PC-3 (cell line): ENCODE results near the gene CGB8. TPM values are rescaled to one million over a fixed set of nuclear protein-coding genes. Genes with fewer than 3 reads are reported as not detected.
A peak's percentile ranks its signal among the peaks of the same experiment; 100 is the strongest.

Source experiments
- ATAC-seq: fragments of 200-7000 bp; cut with Tn5 transposase; 2 replicates; pipeline ENCODE4 v1.9.1; 2020; ENCODE audit warnings: mild to moderate bottlenecking, moderate library complexity
- BruUV-seq: library from RNA; stranded (reverse); fragments of 400-500 nt; replicated peaks from 2 replicates; lab custom pipeline; 2021; lab: Mats Ljungman, UMichigan
- CTCF ChIA-PET: fragments of 300-600 bp; sonication (Branson Sonifier 250); formaldehyde crosslinking; loops from one replicate; lab custom pipeline; 2022; ENCODE audit warnings: antibody characterized with exemption; lab: Charles Lee
- POLR2A ChIA-PET: fragments of 300-600 bp; sonication (Branson Sonifier 250); formaldehyde crosslinking; loops from one replicate; lab custom pipeline; 2022; ENCODE audit warnings: antibody characterized with exemption; ENCODE audit not compliant: unreplicated experiment; lab: Charles Lee
- DNase-seq: peaks from one replicate; pipeline ENCODE4 v3.0.0-alpha.2; 2015
- H2AFZ ChIP-seq: fragments of 300-600 bp; sonication (generic); 2 replicates; pipeline ENCODE4 v1.6.0; 2016; ENCODE audit warnings: antibody characterized with exemption, low read length
- H3F3A ChIP-seq: fragments of 300-600 bp; sonication (generic); one replicate; pipeline ENCODE4 v1.6.0; 2017; ENCODE audit warnings: antibody characterized with exemption, low read length, control low read depth, mild to moderate bottlenecking; ENCODE audit not compliant: unreplicated experiment
- H3K27ac ChIP-seq: fragments of 300-600 bp; sonication (generic); 2 replicates; pipeline ENCODE4 v1.5.1; 2016; ENCODE audit warnings: mild to moderate bottlenecking, low read length
- H3K27me3 ChIP-seq: fragments of 300-600 bp; sonication (generic); 2 replicates; pipeline ENCODE4 v1.6.1; 2016; ENCODE audit warnings: low read length, mixed read lengths
- H3K36me3 ChIP-seq: fragments of 300-600 bp; sonication (generic); 2 replicates; pipeline ENCODE4 v1.6.1; 2016; ENCODE audit warnings: low read depth, mixed run types, low read length, mixed read lengths
- H3K4me1 ChIP-seq: fragments of 300-600 bp; sonication (generic); 2 replicates; pipeline ENCODE4 v1.5.1; 2016; ENCODE audit warnings: low read length; ENCODE audit not compliant: insufficient read depth
- H3K4me2 ChIP-seq: fragments of 300-600 bp; sonication (generic); 2 replicates; pipeline ENCODE4 v1.6.0; 2016; ENCODE audit warnings: low read length
- H3K4me3 ChIP-seq: fragments of 300-600 bp; sonication (generic); 2 replicates; pipeline ENCODE4 v1.5.1; 2016; ENCODE audit warnings: mild to moderate bottlenecking, low read length, mixed read lengths
- H3K79me2 ChIP-seq: fragments of 300-600 bp; sonication (generic); 2 replicates; pipeline ENCODE4 v1.6.1; 2017; ENCODE audit warnings: low read length, mixed read lengths
- H3K9ac ChIP-seq: fragments of 300-600 bp; sonication (generic); 2 replicates; pipeline ENCODE4 v1.6.0; 2016; ENCODE audit warnings: mild to moderate bottlenecking, low read length
- H3K9me2 ChIP-seq: fragments of 300-600 bp; sonication (generic); replicated peaks from 2 replicates; pipeline ENCODE4 v1.6.1; 2016; ENCODE audit warnings: mixed run types, low read length, mixed read lengths
- H3K9me3 ChIP-seq: fragments of 300-600 bp; sonication (generic); 2 replicates; pipeline ENCODE4 v1.6.1; 2016; ENCODE audit warnings: low read length, mixed read lengths
- H4K20me1 ChIP-seq: fragments of 300-600 bp; sonication (generic); 2 replicates; pipeline ENCODE4 v1.6.1; 2016; ENCODE audit warnings: low read length, mixed read lengths
- CTCF ChIP-seq: fragments of 300-600 bp; sonication (generic); conservative IDR thresholded peaks from 2 replicates; pipeline ENCODE4 v1.5.1; 2017; ENCODE audit warnings: antibody characterized with exemption, low read depth, mild to moderate bottlenecking, low read length
- EZH2 ChIP-seq: fragments of 300-600 bp; sonication (generic); IDR thresholded peaks from one replicate; pipeline ENCODE4 v1.6.1; 2017; ENCODE audit warnings: antibody characterized with exemption, mild to moderate bottlenecking, low read length; ENCODE audit not compliant: unreplicated experiment
- EZH2phosphoT487 ChIP-seq: fragments of 300-600 bp; sonication (generic); IDR thresholded peaks from 2 replicates; pipeline ENCODE4 v1.6.1; 2018; ENCODE audit warnings: mild to moderate bottlenecking, antibody characterized with exemption, low read length, borderline replicate concordance
- intact Hi-C: fragments of 100-400 bp; cut with micrococcal nuclease; formaldehyde crosslinking; loops from 2 replicates; pipeline ENCODE4 v1.9.0; 2023
- total RNA-seq: library from RNA; depleted of rRNA; stranded (reverse); fragments of >200 nt; gene quantifications from 2 replicates; pipeline ENCODE4 v1.2.3, GENCODE V29; 2014

Gene CGB8
- total RNA-seq, 1 experiment from 2014 or later: 1.2 TPM

DNA sequence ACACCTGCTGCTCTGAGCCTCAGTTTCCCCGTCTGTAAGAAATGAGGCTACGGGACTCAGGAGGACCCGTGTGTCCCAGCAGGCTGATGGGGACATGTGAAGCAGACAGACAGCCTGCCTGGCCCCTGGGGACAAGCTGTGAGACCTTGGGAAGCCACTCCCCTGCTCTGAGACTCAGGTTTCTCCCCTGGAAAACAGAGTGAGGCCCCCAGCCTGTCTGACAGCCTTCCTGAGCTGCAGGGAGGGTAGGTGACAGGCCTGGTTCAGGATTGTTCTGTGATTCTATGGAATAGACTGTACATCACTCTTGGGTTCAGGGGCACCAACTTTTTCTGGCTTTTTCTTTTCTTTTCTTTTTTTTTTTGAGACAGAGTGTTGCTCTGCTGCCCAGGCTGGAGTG is 18.6 kb upstream of the CGB8 start:
- TF ChIP-seq EZH2: no peak
- TF ChIP-seq CTCF: no peak
- TF ChIP-seq EZH2phosphoT487: no peak
- intact Hi-C loops: no loop called here
- Histone ChIP-seq H3K9me2 (no peaks in the 10 kb centered on the region), H3K9me3 (no peaks in the 10 kb centered on the region), H3K27me3 (no peaks in the 10 kb centered on the region), H3K4me3 (no peak overlapping the region), H4K20me1 (no peaks in the 10 kb centered on the region), H3K4me2 (no peak overlapping the region), H3K27ac (no peak overlapping the region), H3K36me3 (no peaks in the 10 kb centered on the region), H2AFZ (no peak overlapping the region), H3K9ac (no peak overlapping the region), H3K79me2 (no peaks in the 10 kb centered on the region), H3K4me1 (no peaks in the 10 kb centered on the region), H3F3A (no peaks in the 10 kb centered on the region)
- ATAC-seq (no peak), DNase-seq (no peak)
- POLR2A ChIA-PET: no interaction called here
- CTCF ChIA-PET: no interaction called here
- no TSS peak for BruUV-seq

DNA sequence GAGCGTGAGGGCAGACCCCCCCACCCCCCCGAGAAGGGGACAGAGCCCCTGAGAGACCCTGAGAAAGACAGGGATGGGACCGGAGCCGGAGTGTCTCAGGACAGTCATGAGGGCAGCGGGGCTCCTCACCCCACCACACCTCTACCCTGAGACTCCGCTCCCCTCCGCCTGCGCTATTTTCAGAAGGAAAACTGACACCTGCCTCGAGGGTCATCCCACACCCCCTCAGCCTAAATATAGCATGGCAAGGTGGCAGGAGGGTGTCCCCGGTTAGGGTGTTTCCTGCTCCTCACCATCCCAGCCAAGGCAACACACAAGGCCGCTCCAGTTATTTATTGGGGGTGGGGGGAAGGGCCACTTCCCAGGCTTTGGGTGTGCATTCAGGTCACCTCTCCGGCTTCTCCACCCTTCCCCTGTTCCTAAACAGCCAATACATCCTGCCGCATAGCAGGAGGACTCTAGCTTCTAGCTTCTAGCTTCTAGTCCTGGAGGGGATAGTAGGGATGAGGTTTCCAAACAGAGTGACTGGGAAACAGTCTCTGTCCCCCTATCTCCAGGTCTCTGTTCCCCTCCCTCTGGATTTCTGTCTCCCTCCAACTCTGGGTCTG is 17.1 kb upstream of the CGB8 start:
- no peaks in the 10 kb centered on the region for H3K79me2 ChIP-seq
- ChIA-PET CTCF (no interaction called here), POLR2A (no interaction called here)
- no peak overlapping the region for H3K4me2 ChIP-seq
- ATAC-seq: no peak
- H3K9me2 ChIP-seq: no peaks in the 10 kb centered on the region
- no peaks in the 10 kb centered on the region for H4K20me1 ChIP-seq
- no peak overlapping the region for H3K27ac ChIP-seq
- DNase-seq: no peak
- BruUV-seq: no TSS peak
- no peaks in the 10 kb centered on the region for H3K27me3 ChIP-seq
- H3K9me3 ChIP-seq: no peaks in the 10 kb centered on the region
- H3K9ac ChIP-seq: no peak overlapping the region
- intact Hi-C loops: no loop called here
- no peaks in the 10 kb centered on the region for H3F3A ChIP-seq
- no peaks in the 10 kb centered on the region for H3K4me1 ChIP-seq
- no peaks in the 10 kb centered on the region for H3K36me3 ChIP-seq
- H3K4me3 ChIP-seq: no peak overlapping the region
- TF ChIP-seq EZH2 (no peak), CTCF (no peak), EZH2phosphoT487 (no peak)
- H2AFZ ChIP-seq: no peak overlapping the region

GRCh38 chr19:49064768-49065611 is 16.1 kb upstream of the CGB8 start, which contains the start of gene NTF4:
Gene NTF4 (minus strand): TSS chr19:49064818. CDS start chr19:49061997, 2,821 bp downstream.
- no peaks in the 10 kb centered on the region for H3K79me2 ChIP-seq
- BruUV-seq: no TSS peak
- TF ChIP-seq EZH2phosphoT487: no peak
- no peak for TF ChIP-seq CTCF
- no peak for TF ChIP-seq EZH2
- intact Hi-C loops: no loop called here
- H3F3A ChIP-seq: no peaks in the 10 kb centered on the region
- ChIA-PET CTCF (no interaction called here), POLR2A (no interaction called here)
- no peaks in the 10 kb centered on the region for H3K36me3 ChIP-seq
- H3K27ac ChIP-seq: no peak within 1 kb of the TSS
- DNase-seq (peak; percentile 23), ATAC-seq (peak; percentile 84)
- H3K9me3 ChIP-seq: no peaks in the 10 kb centered on the region
- H3K27me3 ChIP-seq: no peaks in the 10 kb centered on the region
- H4K20me1 ChIP-seq: no peaks in the 10 kb centered on the region
- H3K9me2 ChIP-seq: no peaks in the 10 kb centered on the region
- no peaks in the 10 kb centered on the region for H3K4me1 ChIP-seq
- peak within 1 kb of the TSS; percentile 54 for H3K4me2 ChIP-seq
- H2AFZ ChIP-seq: no peak within 1 kb of the TSS
- no peak within 1 kb of the TSS for H3K9ac ChIP-seq
- peak within 1 kb of the TSS; percentile 37; the same call in 1 of the 2 replicates for H3K4me3 ChIP-seq
